Hypothalamus (tissue), 51 donors: ENCODE measurements around the gene SFTPD.
"Not testable (repeated sequence)": the region's sequence is repeated elsewhere in the genome, so short reads cannot be mapped to it uniquely, and the experiment has no call there.

Experiments
- DNase-seq, 51 donors: peaks; one replicate each; lab custom pipeline; 2025; lab: John Stamatoyannopoulos, UW

SFTPD gene

DNA sequence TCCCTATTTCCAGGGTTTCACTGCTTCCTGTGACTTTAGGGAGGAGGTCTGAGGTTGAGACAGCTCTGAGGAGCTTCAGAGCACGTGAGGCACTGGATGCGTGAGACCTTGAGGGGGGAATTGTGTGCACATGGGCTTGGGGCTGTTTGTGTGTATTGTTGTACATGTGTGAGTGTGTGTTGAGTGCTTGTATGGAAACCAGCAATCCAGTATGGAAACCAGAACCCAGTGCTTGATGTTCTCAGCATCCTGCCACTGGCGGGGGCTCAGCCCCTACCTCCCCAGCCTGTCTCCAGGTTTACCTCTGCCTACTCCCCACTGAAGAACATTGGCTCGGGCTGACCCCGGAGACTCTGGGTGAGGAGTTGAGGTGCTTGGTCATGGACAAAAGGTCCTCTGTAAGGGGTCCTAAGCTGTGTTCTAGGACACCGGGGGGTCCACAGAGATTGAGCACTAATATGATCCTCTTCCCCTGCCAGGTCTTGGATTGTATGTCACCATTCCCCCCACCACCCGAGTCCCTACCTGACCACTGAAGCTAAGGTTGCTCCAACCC is 20.8 kb downstream of the SFTPD start:
- no peak for DNase-seq

DNA sequence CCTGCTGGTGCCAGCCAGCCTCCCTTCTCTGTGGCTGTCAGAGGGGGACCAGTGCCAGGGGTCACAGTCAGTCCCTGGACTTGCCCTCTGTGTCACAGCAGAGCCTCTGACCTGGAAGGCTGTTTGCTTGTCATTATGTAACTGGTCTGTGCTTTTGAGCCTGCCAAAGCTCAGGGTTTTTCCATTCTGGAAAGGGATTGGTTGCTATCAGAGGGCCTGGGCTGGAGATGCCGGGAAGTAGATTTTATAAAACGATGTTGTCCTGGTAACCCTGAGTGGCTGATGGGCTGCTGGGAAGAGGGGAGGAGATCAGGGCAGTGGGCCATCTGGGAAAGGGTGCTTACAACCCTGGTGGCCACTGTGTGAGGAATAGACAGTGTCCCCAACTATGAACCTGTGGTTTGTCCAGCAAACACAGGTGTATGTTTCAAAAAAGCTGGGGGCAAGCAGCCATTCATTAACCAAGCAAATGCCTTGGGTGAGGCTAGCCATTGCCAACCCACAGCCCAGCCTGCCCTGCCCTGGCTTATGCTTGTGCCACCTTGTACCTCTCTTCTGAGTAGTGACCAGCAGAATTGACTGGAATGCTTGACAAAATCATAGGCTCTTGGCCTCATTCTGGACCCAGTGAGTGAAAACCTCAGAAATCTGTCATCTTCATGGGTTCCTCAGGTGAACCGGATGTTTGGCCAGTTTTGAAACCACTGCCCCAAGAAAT is 21.6 kb downstream of the SFTPD start:
- DNase-seq, result peak in 32 of 51 donors; percentile 8 to 79 (median 48)

DNA sequence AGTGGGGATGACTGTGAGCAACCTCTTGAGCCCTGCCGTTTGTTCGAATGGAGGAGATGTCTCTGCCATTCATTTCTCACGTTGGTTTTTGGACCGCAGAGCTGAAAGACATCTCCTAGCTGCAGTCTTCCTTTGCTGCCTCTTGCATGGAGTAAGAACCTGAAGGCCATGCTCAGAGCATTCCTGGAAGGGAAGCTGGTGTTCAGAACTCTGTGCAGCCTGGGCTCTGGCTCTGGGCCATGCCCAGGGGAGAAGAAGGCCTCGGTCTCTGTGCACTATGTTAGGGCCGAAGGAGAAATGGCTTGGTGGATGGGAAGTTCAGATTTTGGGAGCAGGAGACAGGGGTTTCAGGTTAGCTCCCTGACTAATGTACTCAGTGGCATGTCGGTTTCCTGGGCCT is 22.9 kb downstream of the SFTPD start:
- no peak for DNase-seq

DNA sequence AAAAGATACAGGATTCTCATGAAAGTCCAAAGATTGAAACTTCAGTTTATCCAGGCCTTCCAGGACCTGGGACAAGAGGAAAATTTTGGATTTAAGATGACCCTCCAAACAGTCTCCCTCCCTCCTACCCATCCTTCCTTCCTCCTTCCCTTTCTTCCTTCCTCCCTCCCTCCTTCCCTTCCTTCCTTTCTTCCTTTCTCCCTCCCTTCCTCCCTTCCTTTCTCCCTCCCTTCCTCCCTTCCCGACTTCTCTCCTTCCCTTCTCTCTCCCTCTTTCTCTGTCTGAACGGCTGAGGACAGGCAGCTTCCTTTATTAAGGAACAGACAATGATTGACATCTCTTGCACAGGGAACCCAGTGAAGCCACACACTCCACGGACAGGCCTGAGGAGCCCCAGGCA is 23.3 kb downstream of the SFTPD start:
- no peak for DNase-seq

DNA sequence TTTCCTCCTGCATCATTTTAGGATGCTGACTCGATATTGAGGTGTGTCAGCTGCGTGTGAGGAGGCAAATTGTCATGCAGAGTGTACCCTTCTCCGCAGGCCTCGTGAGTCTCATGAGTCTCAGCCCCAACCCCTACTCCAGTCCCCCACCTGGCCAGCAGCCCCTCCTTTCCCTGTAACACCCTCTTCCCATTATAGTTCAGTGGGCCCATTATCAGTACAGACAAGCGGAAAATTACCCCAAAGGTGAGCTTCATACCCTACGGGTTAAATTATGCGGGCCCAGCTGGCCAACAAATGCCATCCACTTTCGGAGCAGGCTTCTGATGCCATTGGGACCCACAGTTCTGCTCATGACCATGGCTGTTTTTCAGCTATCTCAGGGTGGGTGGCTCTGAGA is 25.2 kb downstream of the SFTPD start:
- DNase-seq, result no peak

DNA sequence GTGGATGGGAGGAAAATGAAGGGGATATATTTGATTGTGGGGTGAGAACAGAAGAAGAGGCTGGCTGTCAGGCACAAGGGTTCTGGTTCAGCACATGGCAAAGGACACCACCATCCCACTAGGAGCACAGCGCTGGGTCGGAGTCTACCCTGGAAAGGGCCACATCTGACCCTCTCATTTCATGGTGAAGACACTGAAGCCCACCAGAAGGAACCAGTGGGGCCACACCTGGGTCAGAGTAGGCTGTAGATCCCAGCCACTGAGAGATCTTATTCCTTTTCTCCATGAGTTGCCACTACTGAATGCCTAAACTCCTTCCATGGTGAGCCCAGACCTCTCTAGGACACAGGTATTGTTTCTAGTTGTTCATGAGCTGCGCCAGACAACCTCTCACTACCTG is 25.8 kb downstream of the SFTPD start:
- DNase-seq, result no peak

DNA sequence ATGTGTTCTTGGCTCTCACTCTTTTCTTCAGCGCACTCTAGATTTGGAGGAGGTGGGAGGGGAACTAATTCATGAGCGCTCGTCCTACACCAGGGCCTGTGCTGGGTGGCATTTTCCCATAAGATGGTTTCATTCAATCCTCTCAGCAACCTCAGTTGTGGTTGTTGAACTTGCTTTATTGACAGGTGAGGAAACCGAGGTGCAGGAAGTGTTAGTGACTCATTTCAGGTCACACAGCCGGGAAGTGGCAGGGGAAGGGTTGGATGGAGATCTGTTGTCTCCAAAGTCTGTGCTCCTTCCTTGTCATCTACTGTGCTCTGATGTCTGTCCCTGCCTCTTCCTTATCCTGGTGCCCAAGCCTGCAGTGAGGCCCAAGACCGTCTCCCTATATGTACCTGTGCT is 26.9 kb downstream of the SFTPD start:
- DNase-seq, result not testable (repeated sequence)

DNA sequence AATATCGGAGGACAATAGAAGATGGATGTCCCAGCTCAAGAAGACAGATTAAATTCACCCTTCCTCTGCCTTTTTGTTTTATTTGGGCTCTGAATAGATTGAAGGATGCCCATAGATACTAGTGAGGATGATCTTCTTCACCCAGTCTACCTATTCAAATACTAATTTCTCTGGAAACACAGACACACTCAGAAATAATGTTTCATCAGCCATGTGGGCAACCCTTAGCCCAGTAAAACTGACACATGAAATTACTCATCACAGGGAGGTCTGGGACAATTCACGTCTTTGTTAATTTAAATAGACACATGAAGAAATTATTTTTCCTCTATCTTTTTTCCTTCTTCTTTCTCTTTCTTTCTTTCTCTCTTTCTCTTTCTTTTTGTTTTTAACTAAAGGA is 33.1 kb downstream of the SFTPD start:
- not testable (repeated sequence) for DNase-seq

DNA sequence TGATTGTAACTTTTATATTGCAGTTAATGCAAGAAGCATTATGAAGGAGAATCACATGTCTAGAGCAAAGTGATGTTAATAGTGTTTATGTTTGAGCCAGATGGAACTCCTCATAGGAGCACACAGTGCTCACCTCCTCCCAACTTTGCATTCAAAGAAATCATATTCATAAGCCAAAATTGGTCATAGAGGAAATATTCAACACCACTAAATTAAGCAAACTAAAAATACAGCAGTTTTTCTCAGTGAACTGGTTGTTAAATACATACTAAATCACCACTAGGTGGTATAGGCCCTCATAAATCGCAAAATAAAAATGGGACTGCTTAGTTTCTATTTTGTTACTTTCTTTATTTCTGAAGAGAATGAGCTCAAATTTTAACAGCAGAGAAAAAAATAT is 34.4 kb downstream of the SFTPD start:
- DNase-seq, result not testable (repeated sequence)

DNA sequence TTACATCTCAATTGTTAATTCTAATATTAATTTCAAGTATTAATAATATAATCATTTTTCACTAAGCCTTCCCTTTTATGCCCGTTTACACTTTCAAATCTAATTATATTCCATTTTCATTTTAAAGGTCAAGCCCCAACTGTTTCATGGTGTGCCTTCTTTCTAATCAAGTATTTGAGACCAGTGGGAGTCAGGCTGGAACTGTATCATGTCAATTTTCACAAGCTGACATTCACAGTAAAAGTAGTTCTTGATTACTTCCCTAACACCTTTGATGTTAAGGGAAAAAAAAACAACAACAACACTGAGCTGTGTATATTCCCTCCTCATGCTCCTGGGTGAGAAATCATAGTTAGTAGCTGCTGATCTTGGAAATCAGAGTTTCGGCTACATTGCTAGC is 38.1 kb downstream of the SFTPD start:
- DNase-seq, result no peak

DNA sequence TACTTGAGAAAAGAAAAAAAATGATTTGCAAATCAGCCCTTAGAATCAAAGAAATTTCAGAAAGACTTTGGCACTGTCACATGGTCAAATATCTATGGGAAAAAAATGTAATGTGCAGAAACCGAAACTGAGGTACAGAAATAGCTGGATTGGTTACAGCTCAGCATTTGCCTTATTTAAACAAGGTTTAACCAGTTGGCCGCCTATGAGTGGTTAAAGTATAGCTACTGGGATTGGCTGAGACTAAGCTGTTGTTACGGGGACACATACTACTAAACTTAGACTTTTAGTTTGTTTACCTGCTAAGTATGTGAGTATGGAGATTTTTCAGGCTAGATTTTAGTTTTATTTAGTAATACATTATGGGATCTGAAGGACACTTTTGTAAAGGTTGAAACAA is 38.6 kb downstream of the SFTPD start:
- no peak for DNase-seq

DNA sequence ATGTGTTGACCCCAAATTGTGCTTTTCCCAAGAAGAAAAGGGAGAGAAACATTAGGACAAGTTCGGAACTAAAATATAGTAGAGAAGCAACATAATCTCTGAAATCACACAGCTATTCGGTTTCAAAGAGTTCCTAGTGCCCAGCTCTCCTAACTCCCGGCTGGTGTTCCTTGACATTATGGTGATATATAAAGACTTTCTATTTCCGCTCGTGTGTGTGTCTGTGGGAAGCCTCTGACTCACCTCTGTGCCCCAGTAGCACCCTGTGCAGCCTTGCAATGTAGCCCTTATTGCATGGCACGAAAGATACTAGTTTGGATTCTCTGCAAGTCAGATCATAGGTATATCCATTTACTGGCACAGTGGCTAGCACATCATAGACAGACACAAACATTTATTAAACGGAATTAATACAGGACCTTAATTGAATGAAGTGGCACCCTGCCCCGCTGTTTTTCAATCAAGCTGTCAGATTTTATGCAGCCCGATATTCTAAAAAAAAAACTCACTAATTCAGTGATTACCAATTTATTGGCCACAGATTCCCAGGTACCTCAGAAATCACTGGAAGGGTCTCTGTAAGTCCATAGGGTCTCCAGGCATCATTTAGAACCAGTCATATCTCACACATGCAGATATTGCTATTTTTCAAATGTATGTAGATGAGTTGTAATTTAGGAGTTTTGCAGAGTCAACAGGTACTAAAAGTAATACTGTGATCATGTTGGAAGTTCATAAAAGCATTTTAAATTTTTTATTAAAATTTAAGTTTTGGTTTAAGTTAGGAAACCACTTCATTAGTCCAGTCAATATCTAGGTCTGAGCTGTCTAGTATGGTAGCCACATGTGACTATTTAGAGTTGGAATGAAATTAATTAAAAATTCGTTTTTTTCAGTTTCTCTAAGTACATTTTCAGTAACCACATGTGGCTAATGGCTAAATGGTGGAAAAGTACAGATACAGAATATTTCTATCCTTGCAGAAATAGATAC is 43.3 kb downstream of the SFTPD start:
- peak in 1 of 51 donors; percentile 30 for DNase-seq

DNA sequence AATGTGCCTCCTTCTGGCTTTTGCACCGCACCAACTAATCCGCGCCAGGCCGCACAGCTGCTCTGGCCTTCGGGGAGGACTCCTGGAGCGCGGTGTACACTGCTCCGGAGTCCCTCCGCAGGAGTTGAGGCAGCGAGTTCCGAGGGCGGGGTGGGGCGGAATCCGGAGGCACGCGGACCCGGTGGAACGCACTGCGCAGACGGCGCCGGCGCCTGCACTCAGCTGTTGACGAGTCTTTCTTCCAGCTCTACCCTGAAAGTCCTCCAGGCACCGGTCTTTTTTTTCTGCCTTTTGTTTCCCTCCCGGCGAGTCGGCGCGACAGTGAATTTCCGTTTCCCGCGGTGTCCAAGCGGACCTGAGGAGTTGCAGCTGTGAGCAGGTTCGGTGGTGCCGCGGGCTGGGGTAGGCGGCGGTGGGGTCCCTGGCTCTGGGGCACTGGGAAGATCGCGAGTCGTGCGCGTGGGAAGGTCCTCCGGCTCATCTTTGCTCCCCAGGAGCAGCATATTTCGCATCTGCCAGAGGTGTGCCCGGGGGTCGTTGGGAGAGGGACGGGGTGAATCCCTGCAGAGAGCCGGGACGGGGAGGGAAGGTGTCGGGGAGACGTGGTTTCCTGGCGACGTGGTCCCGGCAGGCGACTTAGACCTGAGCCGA is 44.1 kb downstream of the SFTPD start:
- DNase-seq, result peak in 36 of 51 donors; percentile 10 to 73 (median 40)

DNA sequence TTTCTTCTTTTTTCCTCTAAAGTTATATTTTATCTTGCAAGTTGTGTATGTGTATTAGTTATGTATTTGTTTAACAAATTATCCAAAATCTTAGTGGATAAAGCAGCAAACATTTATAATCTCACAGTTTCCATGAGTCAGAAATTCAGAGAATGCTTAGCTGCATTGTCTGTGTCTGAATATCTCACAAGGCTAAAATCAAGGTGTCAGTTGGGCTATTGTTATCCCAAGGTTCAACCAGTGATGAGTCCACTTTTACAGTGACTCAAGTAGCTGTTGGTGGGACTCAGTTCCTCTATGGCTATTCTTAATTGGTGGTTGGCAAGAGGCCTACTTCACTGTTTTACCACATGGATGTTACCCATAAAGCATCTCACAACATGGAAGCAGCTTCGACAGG is 47.3 kb downstream of the SFTPD start:
- DNase-seq, result not testable (repeated sequence)

DNA sequence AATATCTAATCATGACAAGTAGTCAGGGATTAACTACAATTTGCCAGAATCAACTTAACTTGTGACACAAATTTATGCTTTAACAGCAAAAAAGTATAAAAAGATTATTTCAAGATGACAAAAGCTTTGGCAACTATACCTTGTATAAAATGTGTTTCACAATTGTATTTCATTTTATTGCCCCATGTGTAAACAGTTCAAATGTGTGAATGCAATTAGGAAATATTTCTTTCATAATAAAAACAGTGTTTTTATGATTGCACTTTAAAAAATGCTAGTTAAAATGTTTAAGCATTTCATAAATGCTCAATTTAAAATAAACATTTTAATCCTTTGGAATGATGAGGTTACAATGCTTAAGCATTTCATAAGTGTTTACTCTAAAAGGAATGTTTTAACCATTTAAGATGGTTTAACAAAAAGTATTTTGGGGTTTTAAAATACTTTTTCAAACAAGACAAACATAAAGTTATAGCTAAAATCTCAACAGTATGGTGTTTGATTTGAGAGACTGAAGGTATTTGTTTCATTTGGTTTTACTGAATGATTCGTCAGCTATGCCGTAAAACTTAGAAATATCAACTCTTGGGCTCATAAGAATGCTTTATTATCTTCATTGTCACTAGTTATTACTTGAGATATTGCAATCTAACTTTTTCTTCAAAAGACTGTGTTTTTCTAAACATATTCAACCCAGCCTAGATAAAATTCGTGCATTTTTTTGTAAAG is 50.1 kb downstream of the SFTPD start:
- DNase-seq, result no peak

DNA sequence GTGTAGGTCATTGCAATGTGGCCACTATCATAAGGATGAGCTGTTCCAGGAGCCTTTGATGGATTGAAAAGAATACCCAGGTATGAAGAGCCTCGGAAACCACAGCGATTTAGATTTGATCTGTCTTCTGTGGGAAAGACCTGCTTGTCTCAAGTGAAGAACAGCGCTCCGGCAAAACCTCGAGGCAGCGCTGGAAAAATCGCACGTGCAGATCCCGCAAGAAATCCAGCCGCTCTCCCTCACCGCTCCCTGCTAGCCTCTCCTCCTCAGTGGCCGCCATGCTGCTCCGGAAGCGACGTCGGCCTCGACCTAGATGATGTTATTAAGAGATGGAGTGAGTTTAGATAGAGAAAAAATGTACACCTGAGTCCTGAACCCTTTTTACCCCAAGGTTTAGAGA is 56.0 kb downstream of the SFTPD start:
- DNase-seq, result not testable (repeated sequence)

DNA sequence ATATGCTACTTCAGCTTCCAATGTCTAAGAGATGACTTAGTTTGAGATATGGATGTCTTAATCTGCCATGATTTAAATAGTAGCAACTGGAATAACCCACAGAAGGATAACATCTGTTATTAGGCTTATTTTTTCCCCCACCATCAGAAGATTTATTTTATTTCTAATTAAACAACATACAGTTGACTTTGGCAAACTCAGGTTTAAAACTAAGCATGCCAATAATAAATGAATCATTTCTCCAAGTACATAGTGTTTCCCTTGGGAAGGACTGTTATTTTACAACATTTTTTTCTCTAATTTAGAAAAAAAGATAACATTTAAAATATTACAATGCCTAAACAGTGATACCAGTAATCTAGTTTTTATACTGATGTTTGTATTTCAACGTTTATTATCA is 58.4 kb downstream of the SFTPD start:
- no peak for DNase-seq

DNA sequence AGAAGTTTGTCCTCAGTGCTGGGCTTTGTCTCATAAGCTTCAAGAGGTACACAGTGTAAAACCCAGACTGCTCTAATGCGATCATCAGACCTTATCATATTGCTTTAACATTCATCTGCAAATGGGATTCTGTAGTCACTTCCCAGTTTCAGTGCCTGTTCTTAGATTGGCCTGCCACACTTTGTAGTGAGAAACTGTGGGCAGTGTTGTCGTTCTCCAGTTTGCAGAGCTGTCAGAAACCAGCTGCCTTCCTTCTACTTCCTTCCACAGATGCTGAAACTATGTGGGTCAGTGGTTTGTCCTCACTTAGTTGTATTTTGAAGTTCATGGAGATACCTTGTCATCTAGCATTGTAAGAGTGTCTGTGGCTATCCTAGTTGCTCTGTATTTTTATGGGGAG is 59.9 kb downstream of the SFTPD start:
- not testable (repeated sequence) for DNase-seq
